ENCODE measurements around the gene SLC41A1.

The SLC41A1 gene

GRCh38 chr1:205822397-205822796 is 9.4 kb upstream of the SLC41A1 start:
- no peak for DNase-seq (ENCODE audit: low read depth)

- no peak for DNase-seq (ENCODE audit: low read depth)
These were observed 5.0 kb upstream of the SLC41A1 start for GRCh38 chr1:205817988-205818387.

GRCh38 chr1:205817364-205817763 is 4.4 kb upstream of the SLC41A1 start:
- DNase-seq (ENCODE audit: low read depth) = no peak

DNA sequence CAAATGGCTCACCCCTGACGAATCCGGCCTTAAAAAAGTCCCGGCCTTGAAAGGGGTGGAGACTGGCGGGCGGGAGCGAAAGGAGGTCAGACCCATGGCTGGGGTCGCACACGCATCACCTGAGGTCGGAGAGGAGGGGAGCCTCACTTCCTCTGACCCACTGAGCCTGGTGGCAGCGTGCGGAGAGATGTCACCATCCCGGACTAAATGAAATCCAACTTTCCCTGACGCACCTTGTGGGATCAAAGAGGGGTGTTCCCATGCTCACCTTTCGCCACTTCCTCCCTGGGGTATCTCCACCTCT is 709 bp upstream of the SLC41A1 start:
- peak; percentile 21 for DNase-seq (ENCODE audit: low read depth)

DNA sequence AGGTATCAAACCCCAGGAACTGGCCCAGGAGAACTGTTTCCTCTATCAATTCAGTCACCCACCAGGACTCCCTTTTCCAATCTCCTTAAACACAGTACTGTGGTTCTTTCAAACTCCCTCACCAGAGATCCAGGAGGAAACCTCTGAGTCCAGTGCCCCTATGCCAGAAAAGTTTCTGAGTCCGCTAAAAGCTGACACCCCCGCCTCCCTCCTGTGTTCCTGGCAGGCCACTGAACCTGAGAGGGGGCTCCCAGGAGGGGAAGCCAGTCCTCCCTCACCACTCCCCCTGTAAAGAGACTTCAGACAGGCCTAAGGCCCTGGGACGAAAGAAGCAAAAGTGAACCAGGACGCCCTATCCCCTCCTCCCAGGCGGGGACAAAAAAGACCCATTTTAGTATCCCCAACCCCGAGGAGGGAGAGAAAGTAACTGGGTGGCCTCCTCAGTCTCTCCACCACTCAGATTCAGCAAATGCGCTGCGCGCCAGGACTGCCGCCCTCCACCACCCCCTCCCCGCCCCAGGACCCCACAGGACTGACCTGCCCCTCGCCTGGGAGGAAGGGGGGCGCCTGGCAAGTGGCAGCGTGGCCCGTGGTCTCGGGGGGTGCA is 624 bp downstream of the SLC41A1 start:
- DNase-seq (ENCODE audit: low read depth) = no peak

GRCh38 chr1:205811660-205812059 is 1.3 kb downstream of the SLC41A1 start:
- DNase-seq (ENCODE audit: low read depth) = no peak

- no peak for DNase-seq (ENCODE audit: low read depth)
These were observed 2.4 kb downstream of the SLC41A1 start for GRCh38 chr1:205810448-205811157.

DNA sequence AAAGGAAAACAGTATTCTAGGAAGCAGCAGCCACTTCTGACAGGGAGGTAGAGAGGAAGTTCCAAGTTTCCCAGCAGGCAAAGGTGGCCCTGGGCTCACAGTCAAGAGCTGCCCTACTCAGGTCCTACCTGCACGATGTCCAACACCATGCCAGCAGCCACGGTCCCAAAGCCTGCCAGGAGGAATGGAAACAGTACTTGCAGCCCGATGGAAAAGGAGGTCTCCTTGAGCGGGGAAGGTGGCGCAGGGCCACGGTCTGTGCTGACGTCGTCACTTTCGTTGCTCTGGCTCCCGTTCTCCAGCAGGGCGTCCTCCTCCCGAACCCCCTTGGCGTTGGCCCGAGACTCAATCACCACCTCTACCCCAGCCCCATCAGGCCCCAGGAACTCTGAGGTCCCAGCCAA is 3.1 kb downstream of the SLC41A1 start:
- no peak for DNase-seq (ENCODE audit: low read depth)

- no peak for DNase-seq (ENCODE audit: low read depth)
These were observed 3.5 kb downstream of the SLC41A1 start for GRCh38 chr1:205809469-205809868.

DNA sequence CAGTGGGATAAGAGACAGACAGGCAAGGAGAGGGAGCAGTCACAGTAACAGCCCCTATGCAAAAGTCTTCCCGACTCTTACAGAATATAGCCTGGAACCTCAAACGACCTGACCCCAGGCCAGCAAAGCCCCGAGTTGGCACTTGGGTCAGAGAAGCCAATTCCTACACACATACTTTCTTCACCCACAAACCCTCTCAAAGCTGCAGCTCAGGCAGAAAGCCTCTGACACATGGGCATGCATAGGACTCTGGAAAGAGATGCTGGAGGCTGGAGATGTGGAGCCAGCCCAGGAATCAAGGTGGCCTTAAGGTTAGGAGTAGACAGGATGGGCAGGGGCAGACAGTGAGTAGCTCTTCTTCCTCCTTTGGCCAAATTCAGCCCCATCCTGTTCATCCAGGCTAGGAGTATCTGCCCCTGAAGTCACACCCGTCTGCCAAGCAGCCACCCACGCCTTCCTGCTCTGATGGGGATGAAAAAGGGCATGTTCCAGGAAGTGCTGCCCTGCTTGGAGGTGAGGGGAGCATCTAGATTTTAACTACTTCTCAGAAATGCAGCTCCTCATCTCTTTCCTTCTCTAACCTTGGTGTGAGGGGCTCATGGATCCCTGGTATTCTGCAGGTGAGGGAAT is 7.8 kb downstream of the SLC41A1 start:
- DNase-seq (ENCODE audit: low read depth) = peak; percentile 50

DNA sequence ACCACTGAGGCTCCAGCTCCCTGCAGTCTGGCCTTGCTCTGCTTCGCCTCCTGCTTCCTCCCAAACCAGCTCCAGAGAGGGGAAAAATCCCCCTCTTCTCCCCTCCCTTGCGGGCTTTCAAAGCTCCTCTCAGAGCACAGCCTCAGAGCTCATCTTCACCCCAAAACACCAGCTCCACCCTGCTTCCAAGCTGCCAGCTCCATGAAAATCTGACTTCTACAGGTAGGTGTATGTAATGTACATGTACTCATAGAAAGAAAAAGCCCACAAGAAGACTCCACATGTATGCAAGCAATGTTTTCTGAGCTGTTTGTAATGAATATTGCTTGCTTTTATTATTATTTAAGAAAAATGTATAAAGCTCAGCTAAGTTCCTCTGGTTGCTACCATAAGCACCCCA is 8.4 kb downstream of the SLC41A1 start:
- DNase-seq (ENCODE audit: low read depth) = no peak

- no peak for DNase-seq (ENCODE audit: low read depth)
These were observed 9.0 kb downstream of the SLC41A1 start for GRCh38 chr1:205803986-205804385.

DNA sequence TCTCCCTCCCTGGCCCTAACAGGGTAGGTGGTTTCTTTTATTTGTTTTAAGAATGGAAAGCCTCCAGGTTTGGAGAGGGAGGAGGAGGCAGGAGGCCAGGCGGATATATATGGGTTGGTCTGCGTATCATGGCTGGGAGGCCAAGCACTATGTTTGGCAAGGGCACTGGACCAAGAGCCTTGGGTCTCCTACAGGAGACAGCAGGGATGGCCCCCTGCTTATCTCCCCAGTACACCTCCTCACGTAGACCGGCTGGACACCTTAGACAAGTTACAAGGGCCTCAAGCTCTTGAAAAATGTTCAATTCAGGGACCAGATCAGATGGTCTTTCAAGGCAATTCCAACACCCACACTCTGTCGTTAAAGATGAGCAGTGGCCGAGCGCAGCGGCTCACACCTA is 10.9 kb downstream of the SLC41A1 start:
- DNase-seq (ENCODE audit: low read depth) = no peak

GRCh38 chr1:205800981-205801703 is 11.9 kb downstream of the SLC41A1 start:
- no peak for DNase-seq (ENCODE audit: low read depth)

DNA sequence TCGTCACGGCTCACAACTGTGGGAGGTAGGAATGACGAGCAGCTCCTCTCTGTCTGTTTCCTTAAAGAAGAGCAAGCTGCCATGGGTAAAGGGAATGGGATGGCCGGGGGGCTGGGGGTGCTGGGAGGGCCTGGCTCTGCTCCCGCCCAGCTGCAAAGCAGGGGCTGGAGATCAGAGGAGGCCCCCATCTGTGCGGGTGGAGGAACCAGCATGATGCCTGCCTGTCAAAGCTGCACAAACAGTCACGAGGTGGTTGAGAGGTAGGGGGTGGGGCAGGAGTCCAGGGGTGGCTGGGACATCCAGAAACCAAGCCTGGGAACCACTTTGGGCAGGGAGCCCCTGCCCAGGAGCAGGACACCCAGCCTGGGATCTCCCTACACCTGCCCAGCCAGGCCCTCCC is 12.6 kb downstream of the SLC41A1 start:
- no peak for DNase-seq (ENCODE audit: low read depth)

DNA sequence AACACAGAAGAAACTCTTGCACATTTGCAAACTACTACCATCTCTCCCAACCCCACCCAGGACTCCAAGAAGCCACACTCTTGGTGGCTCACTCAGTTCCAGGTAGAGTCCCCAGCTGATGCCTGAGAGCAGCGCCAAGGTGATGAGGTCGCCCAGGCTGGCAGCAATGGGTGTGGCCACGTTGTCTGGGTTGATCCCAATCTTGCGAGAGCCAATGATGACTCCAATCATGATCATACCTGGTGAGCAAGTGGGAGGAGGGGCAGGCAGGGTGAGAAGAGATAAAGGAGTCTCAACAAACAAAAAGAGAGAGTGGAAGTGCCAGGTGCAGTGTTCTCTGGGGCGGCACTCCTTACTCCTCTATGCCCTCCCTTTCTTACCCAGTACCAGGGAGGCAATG is 14.4 kb downstream of the SLC41A1 start:
- DNase-seq (ENCODE audit: low read depth) = no peak

DNA sequence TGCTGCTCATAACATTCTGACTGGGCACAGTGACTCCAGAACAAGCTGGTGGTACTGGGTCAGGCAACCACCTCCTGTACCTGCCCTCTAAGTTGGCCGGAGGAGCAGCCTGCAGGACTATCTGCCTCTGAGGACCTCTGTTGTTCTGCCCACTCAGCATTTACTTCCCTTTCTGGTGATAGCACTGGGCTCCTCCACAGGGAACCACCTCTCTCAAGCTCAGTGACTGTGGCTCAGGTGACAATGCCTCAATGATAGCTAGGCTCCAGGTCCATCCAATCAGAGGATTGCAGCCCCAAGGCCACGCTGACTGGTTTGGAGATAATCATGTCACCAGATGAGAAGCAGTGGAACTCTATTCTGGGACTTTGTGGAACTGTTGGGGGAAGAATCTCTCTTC is 15.8 kb downstream of the SLC41A1 start:
- DNase-seq (ENCODE audit: low read depth) = no peak

- no peak for DNase-seq (ENCODE audit: low read depth)
These were observed 18.8 kb downstream of the SLC41A1 start for GRCh38 chr1:205794011-205794730.

DNA sequence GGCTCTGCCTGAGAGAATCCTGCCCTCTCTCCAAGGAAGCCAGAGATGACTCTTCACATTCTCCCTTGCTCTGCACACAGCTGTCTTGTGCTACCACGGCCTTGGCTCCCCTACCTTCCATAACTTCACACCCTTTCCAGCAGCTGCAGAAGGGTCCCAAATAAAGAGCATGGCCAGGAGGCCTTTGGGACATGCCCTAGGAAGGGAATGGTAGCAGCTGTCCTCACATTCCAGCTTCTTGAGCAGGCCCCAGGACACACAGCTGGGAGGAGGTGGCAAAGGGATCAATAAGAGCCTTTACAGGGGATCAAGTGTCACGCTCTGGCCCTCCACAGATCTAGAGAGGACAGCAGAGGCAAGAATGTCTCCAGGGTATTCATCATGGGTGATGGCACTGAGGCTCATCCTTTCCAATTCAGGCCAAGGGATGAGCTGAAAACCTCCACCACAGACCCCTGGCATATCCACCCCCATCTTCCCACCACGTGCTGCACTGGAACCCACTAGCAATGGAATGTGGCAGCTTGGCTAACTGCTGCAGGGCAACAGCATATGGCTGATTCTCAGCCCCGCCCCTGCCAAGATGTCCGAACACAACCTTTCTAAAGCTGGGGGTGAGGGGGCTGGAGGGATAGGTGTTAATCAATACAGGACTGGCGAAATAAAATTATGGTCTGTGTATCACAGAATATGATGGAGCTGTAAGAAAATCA is 19.9 kb downstream of the SLC41A1 start:
- DNase-seq (ENCODE audit: low read depth) = no peak

DNA sequence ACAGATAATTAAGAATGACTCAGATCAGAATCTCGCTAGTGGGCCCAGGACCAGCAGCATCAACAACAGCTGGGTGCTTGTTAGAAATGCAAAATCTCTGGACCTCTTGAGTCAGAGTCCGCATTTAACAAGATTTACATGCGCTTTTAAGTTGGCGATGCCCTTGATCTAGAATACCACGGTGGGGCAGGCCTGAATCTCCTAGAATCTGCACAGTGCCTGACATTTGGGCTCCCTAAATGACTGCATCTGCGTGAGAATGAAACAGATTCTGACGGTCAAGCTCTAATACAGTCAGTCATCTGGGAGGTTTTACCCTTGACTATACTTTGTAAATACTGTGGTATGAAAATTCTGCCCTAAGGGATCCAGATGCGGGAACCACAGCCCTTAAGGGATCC is 20.5 kb downstream of the SLC41A1 start:
- no peak for DNase-seq (ENCODE audit: low read depth)

- DNase-seq (ENCODE audit: low read depth) = peak; percentile 36
These were observed 21.3 kb downstream of the SLC41A1 start for GRCh38 chr1:205791568-205792180.
